ENCODE measurements around the gene NPTN. TPM values are rescaled to one million over a fixed set of nuclear protein-coding genes. Genes with fewer than 3 reads are reported as not detected.

NPTN gene
- total RNA-seq, 1 donor from 2014 or later: 139 TPM

DNA sequence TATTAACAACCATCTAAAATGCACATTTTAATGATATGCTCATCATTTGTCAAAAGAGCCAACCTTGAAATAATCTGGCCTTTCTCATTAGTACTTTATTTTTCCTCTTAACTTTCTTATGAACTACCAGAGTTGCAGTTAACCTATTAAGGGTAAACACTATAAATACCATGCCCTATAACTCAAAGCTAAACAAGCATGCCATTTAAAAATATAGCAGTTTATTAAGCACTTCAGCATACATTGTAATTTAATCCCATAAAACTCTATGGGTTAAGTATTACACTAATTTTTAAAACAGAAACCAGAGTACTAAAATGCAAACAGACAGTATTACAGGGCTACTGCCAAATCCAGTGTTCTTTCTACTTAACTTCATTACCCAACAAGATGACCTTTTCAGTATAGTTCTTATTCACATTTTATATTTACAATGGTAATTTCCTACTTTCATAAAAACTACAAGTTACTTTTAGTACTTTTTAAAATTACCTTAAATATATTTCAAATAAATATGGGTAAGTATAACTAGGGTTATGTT, 11.8 kb downstream of the NPTN start:
- intact Hi-C loops (cut with DNase I): no loop called here
- Histone ChIP-seq H3K27me3 (no peaks in the 10 kb centered on the region), H3K4me3 (no peak overlapping the region), H3K9me3 (no peaks in the 10 kb centered on the region), H3K27ac (no peak overlapping the region), H3K4me1 (peaks cover 69% of the 10 kb centered on the region), H3K36me3 (no peaks in the 10 kb centered on the region)
- no peak for TF ChIP-seq CTCF (IDR thresholded peaks at IDR 0.05)
- DNase-seq (ENCODE audit: extremely low spot score in 2 of 2): no peak

GRCh38 chr15:73620078-73620477, 13.1 kb downstream of the NPTN start:
- no peaks in the 10 kb centered on the region for H3K9me3 ChIP-seq
- TF ChIP-seq POLR2AphosphoS5 (IDR thresholded peaks at IDR 0.05; ENCODE audit: insufficient read depth in 1 of 2, low read depth in 1 of 2) (no peak), POLR2A (IDR thresholded peaks at IDR 0.05) (no peak), CTCF (IDR thresholded peaks at IDR 0.05) (no peak)
- no peak overlapping the region for H3K27ac ChIP-seq
- intact Hi-C loops (cut with DNase I): no loop called here
- DNase-seq (ENCODE audit: extremely low spot score in 2 of 2): no peak
- H3K36me3 ChIP-seq: no peaks in the 10 kb centered on the region
- no peaks in the 10 kb centered on the region for H3K27me3 ChIP-seq
- peaks cover 71% of the 10 kb centered on the region for H3K4me1 ChIP-seq
- H3K4me3 ChIP-seq: no peak overlapping the region

DNA sequence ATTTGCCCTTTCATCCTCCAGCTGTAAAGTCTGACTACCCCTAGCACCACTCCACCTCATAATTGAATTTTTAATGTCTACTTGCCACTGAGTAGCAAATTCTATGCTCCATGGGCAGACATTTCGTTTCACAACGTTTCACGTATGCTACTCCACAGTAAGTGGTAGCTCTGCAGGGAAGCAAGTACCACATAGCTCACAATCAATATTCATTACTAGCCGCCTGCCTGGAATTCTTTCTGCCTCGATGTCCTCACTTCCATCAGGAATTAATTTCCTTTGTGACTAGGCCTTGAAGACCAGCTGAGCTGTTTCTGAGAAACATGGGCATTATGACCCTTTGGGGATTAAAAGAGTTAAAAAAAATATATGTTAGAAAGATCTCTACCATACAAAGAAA, 15.3 kb downstream of the NPTN start:
- no peak for TF ChIP-seq POLR2A (IDR thresholded peaks at IDR 0.05)
- no peak for TF ChIP-seq POLR2AphosphoS5 (IDR thresholded peaks at IDR 0.05; ENCODE audit: insufficient read depth in 1 of 2, low read depth in 1 of 2)
- no peak for TF ChIP-seq CTCF (IDR thresholded peaks at IDR 0.05)
- H3K9me3 ChIP-seq: no peaks in the 10 kb centered on the region
- no peak for DNase-seq (ENCODE audit: extremely low spot score in 2 of 2)
- H3K27ac ChIP-seq: no peak overlapping the region
- no peaks in the 10 kb centered on the region for H3K27me3 ChIP-seq
- intact Hi-C loops (cut with DNase I): loop anchor here (1.0 kb wide), 1 partner anchor 13 kb away; no protein-coding TSS in a partner anchor
- H3K4me3 ChIP-seq: no peak overlapping the region
- peaks cover 50% of the 10 kb centered on the region for H3K4me1 ChIP-seq
- no peaks in the 10 kb centered on the region for H3K36me3 ChIP-seq

GRCh38 chr15:73617301-73617831, 15.8 kb downstream of the NPTN start:
- Histone ChIP-seq H3K4me1 (peaks cover 48% of the 10 kb centered on the region), H3K27ac (no peak overlapping the region)

More at GRCh38 chr15:73617301-73617831, 15.8 kb downstream of the NPTN start:
- H3K9me3 ChIP-seq: no peaks in the 10 kb centered on the region
- no peaks in the 10 kb centered on the region for H3K27me3 ChIP-seq
- no peak overlapping the region for H3K4me3 ChIP-seq
- DNase-seq (ENCODE audit: extremely low spot score in 2 of 2): no peak
- no peak for TF ChIP-seq POLR2AphosphoS5 (IDR thresholded peaks at IDR 0.05; ENCODE audit: insufficient read depth in 1 of 2, low read depth in 1 of 2)
- no peak for TF ChIP-seq CTCF (IDR thresholded peaks at IDR 0.05)
- TF ChIP-seq POLR2A (IDR thresholded peaks at IDR 0.05): no peak
- no peaks in the 10 kb centered on the region for H3K36me3 ChIP-seq
- intact Hi-C loops (cut with DNase I): no loop called here

All from vagina (tissue), 2 donors.